GM12891 (cell line): ENCODE data around the gene EML1.

Experiments
- PAX5 ChIP-seq: IDR thresholded peaks from 2 replicates; pipeline ENCODE4 v1.6.1; 2011; ENCODE audit warnings: low read length, moderate library complexity, mild to moderate bottlenecking; ENCODE audit not compliant: insufficient read depth, severe bottlenecking
- POLR2A ChIP-seq: IDR thresholded peaks from 2 replicates; pipeline ENCODE4 v1.6.1; 2011; ENCODE audit warnings: low read depth, low read length, control low read depth
- POLR2AphosphoS5 ChIP-seq: IDR thresholded peaks from 2 replicates; pipeline ENCODE4 v1.6.1; 2011; ENCODE audit warnings: low read depth, low read length, control low read depth

DNA sequence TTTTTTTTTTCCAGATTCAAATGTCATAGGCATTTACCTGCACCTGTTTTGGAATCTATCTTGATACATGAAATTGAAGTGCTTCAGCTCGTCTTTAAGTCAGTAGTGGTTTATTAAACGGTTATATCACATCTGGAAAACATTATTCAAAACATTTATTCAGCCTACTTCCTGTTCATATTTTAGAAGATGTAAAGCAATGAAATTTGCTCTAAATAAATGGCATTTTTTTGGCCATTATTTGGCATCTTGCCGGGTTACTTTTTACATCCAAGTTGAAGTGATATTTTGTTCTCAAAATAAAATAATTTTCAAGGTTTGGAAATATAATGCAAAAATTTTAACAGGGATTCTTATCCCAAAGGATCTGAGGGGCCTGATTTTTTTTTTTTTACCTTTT, 103.1 kb downstream of the EML1 start:
- TF ChIP-seq PAX5 (no peak), POLR2AphosphoS5 (no peak), POLR2A (no peak)
